Peyer's patch (tissue), 4 donors: Measurements from ENCODE around the gene FNBP1L. TPM values are rescaled to one million over a fixed set of nuclear protein-coding genes. Genes with fewer than 3 reads are reported as not detected.
A peak's percentile ranks its signal among the peaks of the same experiment; 100 is the strongest.

Source experiments
- DNase-seq, 3 donors: peaks; one replicate each; pipeline ENCODE4 v3.0.0-alpha.2; 2017 to 2019
- H3K27ac ChIP-seq, 4 donors: fragments of 200-600 bp; sonication (generic); one replicate each; pipeline ENCODE4 v1.5.1; 2016 to 2019
- H3K27me3 ChIP-seq, 2 donors: fragments of 200-600 bp; sonication (generic); one replicate each; pipeline ENCODE4 v1.5.1; 2019
- H3K36me3 ChIP-seq, 3 donors: fragments of 200-600 bp; sonication (generic); one replicate each; pipeline ENCODE4 v1.5.1; 2016 to 2019
- H3K4me1 ChIP-seq, 4 donors: fragments of 200-600 bp; sonication (generic); one replicate each; pipeline ENCODE4 v1.5.1; 2016 to 2019
- H3K4me3 ChIP-seq, 4 donors: fragments of 200-600 bp; sonication (generic); 1 replicate in 3 of 4; 2 replicates in 1 of 4; pipeline ENCODE4 v1.5.1; 2016 to 2019; ENCODE audit warnings: mild to moderate bottlenecking in 1 of 4
- H3K9me3 ChIP-seq, 4 donors: fragments of 200-600 bp; sonication (generic); one replicate each; pipeline ENCODE4 v1.5.1; 2016 to 2019; ENCODE audit warnings: mild to moderate bottlenecking in 1 of 4
- CTCF ChIP-seq, 6 experiments: fragments of 450-650 bp in 4 of 6; fragments of 200-600 bp in 2 of 6; sonication (generic) in 1 of 6; IDR thresholded peaks; one replicate each; pipeline ENCODE4 v1.5.1; 2017 to 2019; ENCODE audit warnings: antibody characterized with exemption in 6 of 6, mild to moderate bottlenecking in 3 of 6, moderate library complexity in 1 of 6
- POLR2A ChIP-seq, 2 donors: fragments of 450-650 bp; IDR thresholded peaks; one replicate each; pipeline ENCODE4 v1.5.1; 2017; ENCODE audit warnings: antibody characterized with exemption in 2 of 2, mild to moderate bottlenecking in 2 of 2, moderate library complexity in 2 of 2
- total RNA-seq, 4 donors: library from RNA; depleted of rRNA; stranded (reverse); fragments of >200 nt; gene quantifications; one replicate each; pipeline ENCODE4 v1.1.0, GENCODE V29; 2016

FNBP1L gene
- total RNA-seq, 4 donors from 2014 or later = 38.8 to 63.7 (median 55.2) TPM

- Histone ChIP-seq H3K27ac (peak overlapping the region in 3 of 4 donors; percentile 18 to 74 (median 55)), H3K4me1 (no peaks in the 10 kb centered on the region), H3K9me3 (no peaks in the 10 kb centered on the region), H3K27me3 (no peaks in the 10 kb centered on the region), H3K36me3 (no peaks in the 10 kb centered on the region), H3K4me3 (no peak overlapping the region)
- peak in 1 of 6 experiments; percentile 4 for TF ChIP-seq CTCF (IDR thresholded peaks at IDR 0.05)
- TF ChIP-seq POLR2A (IDR thresholded peaks at IDR 0.05) = peak in 1 of 2 donors; percentile 58
- peak in 2 of 3 donors; percentile 80 to 92 for DNase-seq
Measured at GRCh38 chr1:93442008-93442666, 5.8 kb upstream of the FNBP1L start.

DNA sequence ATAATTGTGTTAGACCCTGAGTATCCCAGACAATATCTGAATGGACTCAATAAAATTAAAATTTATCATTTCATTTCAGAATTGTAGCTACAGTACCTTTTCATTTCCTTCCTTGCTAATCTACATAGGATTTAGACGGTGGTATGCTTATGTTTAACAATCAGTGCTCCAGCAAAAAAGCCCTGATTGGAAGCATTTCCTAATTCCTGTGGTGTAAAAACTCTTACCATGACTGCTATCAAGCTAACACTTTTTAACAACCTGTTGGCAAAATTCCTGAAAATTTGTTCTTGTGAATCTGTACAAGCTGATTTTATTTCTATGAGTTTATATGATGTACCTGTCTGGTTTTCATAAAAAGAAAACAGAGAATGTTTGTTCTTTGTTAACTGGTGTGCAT is 5.2 kb upstream of the FNBP1L start:
- Histone ChIP-seq H3K9me3 (no peaks in the 10 kb centered on the region), H3K27ac (peak overlapping the region in 3 of 4 donors; percentile 18 to 74 (median 53)), H3K27me3 (no peaks in the 10 kb centered on the region), H3K4me1 (no peaks in the 10 kb centered on the region), H3K36me3 (no peaks in the 10 kb centered on the region), H3K4me3 (no peak overlapping the region)
- TF ChIP-seq CTCF (IDR thresholded peaks at IDR 0.05) (no peak), POLR2A (IDR thresholded peaks at IDR 0.05) (no peak)
- no peak for DNase-seq

- Histone ChIP-seq H3K4me1 (no peaks in the 10 kb centered on the region), H3K27me3 (no peaks in the 10 kb centered on the region), H3K4me3 (no peak overlapping the region), H3K9me3 (no peaks in the 10 kb centered on the region), H3K36me3 (no peaks in the 10 kb centered on the region), H3K27ac (no peak overlapping the region)
- TF ChIP-seq CTCF (IDR thresholded peaks at IDR 0.05) = no peak
- TF ChIP-seq POLR2A (IDR thresholded peaks at IDR 0.05) = no peak
- DNase-seq = no peak
Measured at GRCh38 chr1:93443454-93443853, 4.5 kb upstream of the FNBP1L start.

DNA sequence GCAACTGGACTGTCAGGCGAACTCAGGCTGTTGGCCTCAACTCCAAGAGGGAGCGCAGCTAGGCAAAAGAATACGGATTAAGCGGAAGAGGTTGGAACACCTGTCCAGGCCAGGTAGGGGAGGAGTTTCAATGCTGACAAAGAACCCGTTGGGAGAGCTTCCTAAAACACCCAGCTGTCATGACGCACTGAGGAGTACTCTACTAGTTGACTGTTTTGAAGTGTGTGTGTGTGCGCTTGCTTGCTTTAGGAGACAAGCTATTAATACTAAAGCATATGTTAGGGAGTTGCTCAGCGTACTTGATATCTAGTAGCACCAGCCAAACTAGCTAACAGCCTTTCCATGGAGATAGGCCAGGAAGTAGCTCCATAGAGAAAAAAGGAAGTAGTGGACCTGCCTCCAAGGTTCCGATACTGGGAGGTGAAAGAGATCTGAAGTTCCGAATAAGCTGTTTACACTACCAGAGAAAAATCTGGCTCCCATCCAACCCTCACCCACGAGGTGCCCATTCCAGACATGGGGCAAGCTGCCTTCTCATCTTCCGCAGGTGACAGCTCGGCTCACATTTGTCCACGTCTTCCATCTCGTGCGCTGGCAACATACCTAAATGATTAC is 974 bp upstream of the FNBP1L start:
- DNase-seq = peak; percentile 21 to 71 (median 69)
- Histone ChIP-seq H3K27me3 (no peaks in the 10 kb centered on the region), H3K27ac (peak overlapping the region; percentile 70 to 97 (median 88)), H3K9me3 (no peaks in the 10 kb centered on the region), H3K4me3 (peak overlapping the region; percentile 83 to 94 (median 88)), H3K4me1 (no peaks in the 10 kb centered on the region), H3K36me3 (no peaks in the 10 kb centered on the region)
- TF ChIP-seq POLR2A (IDR thresholded peaks at IDR 0.05) (peak; percentile 33 to 64), CTCF (IDR thresholded peaks at IDR 0.05) (no peak)

- TF ChIP-seq POLR2A (IDR thresholded peaks at IDR 0.05) (no peak), CTCF (IDR thresholded peaks at IDR 0.05) (peak in 2 of 6 experiments; percentile 2 to 22)
- Histone ChIP-seq H3K36me3 (no peaks in the 10 kb centered on the region), H3K27me3 (no peaks in the 10 kb centered on the region), H3K27ac (peak overlapping the region; percentile 70 to 97 (median 88)), H3K4me3 (peak overlapping the region; percentile 83 to 94 (median 88)), H3K4me1 (no peaks in the 10 kb centered on the region), H3K9me3 (no peaks in the 10 kb centered on the region)
- peak; percentile 43 to 84 (median 73) for DNase-seq
Measured at GRCh38 chr1:93448292-93448982, 519 bp downstream of the FNBP1L start.
